Loucy (cell line): ENCODE results near the gene HMX1.

Experiments
- H2AFZ ChIP-seq: fragments of 200-600 bp; sonication (generic); 2 replicates; pipeline ENCODE4 v1.6.0; 2016; ENCODE audit warnings: antibody characterized with exemption, mild to moderate bottlenecking, low read length, moderate library complexity
- H3F3A ChIP-seq: fragments of 200-600 bp; 2 replicates; pipeline ENCODE4 v1.6.0; 2016; ENCODE audit warnings: antibody characterized with exemption, low read depth, mild to moderate bottlenecking
- H3K27me3 ChIP-seq: fragments of 200-600 bp; sonication (generic); 2 replicates; pipeline ENCODE4 v1.6.1; 2014; ENCODE audit warnings: low read length, mild to moderate bottlenecking; ENCODE audit not compliant: insufficient read depth, poor library complexity, severe bottlenecking
- H3K36me3 ChIP-seq: fragments of 200-600 bp; sonication (generic); 2 replicates; pipeline ENCODE4 v1.6.1; 2016; ENCODE audit warnings: low read length; ENCODE audit not compliant: insufficient read depth
- H3K4me1 ChIP-seq: fragments of 200-600 bp; sonication (generic); 2 replicates; pipeline ENCODE4 v1.5.1; 2014; ENCODE audit warnings: low read length, mild to moderate bottlenecking; ENCODE audit not compliant: insufficient read depth, poor library complexity, severe bottlenecking
- H3K4me2 ChIP-seq: fragments of 200-600 bp; sonication (generic); 2 replicates; pipeline ENCODE4 v1.6.0; 2014; ENCODE audit warnings: antibody characterized with exemption, low read length, low read depth, mild to moderate bottlenecking; ENCODE audit not compliant: poor library complexity, severe bottlenecking
- H3K4me3 ChIP-seq: fragments of 200-600 bp; sonication (generic); 2 replicates; pipeline ENCODE4 v1.5.1; 2014; ENCODE audit warnings: low read length, mild to moderate bottlenecking, mixed read lengths; ENCODE audit not compliant: poor library complexity, severe bottlenecking
- H3K79me2 ChIP-seq: fragments of 200-600 bp; sonication (generic); 2 replicates; pipeline ENCODE4 v1.6.1; 2014; ENCODE audit warnings: low read length; ENCODE audit not compliant: insufficient read depth
- H3K9ac ChIP-seq: fragments of 200-600 bp; sonication (generic); 2 replicates; pipeline ENCODE4 v1.6.0; 2014; ENCODE audit warnings: mild to moderate bottlenecking, low read depth, low read length, moderate library complexity; ENCODE audit not compliant: poor library complexity, severe bottlenecking
- H3K9me2 ChIP-seq: fragments of 200-600 bp; sonication (generic); replicated peaks from 2 replicates; pipeline ENCODE4 v1.6.1; 2016; ENCODE audit warnings: low read depth, low read length, mixed read lengths
- H3K9me3 ChIP-seq: fragments of 200-600 bp; sonication (generic); 2 replicates; pipeline ENCODE4 v1.6.1; 2014; ENCODE audit warnings: mild to moderate bottlenecking, antibody characterized with exemption, low read length, low read depth; ENCODE audit not compliant: insufficient read depth
- H4K20me1 ChIP-seq: fragments of 200-600 bp; sonication (generic); 2 replicates; pipeline ENCODE4 v1.6.0; 2014; ENCODE audit warnings: antibody characterized with exemption, low read length, mild to moderate bottlenecking; ENCODE audit not compliant: insufficient read depth, poor library complexity, severe bottlenecking
- CTCF ChIP-seq: fragments of 200-600 bp; sonication (generic); conservative IDR thresholded peaks from 2 replicates; pipeline ENCODE4 v1.5.1; 2014; ENCODE audit warnings: mild to moderate bottlenecking, antibody characterized with exemption, low read length
- EZH2phosphoT487 ChIP-seq: fragments of 200-600 bp; IDR thresholded peaks from 2 replicates; pipeline ENCODE4 v1.6.1; 2018; ENCODE audit warnings: antibody characterized with exemption, mild to moderate bottlenecking, moderate library complexity, borderline replicate concordance

Gene HMX1

GRCh38 chr4:8894424-8894816 is 22.8 kb upstream of the HMX1 start:
- H3K4me2 ChIP-seq = no peak overlapping the region
- no peak overlapping the region for H3K4me3 ChIP-seq
- H3K79me2 ChIP-seq = no peaks in the 10 kb centered on the region
- H3K36me3 ChIP-seq = no peaks in the 10 kb centered on the region
- H3K27me3 ChIP-seq = no peaks in the 10 kb centered on the region
- no peaks in the 10 kb centered on the region for H3K4me1 ChIP-seq
- H3F3A ChIP-seq = no peaks in the 10 kb centered on the region
- H2AFZ ChIP-seq = no peak overlapping the region
- no peak overlapping the region for H3K9ac ChIP-seq
- peaks cover 3% of the 10 kb centered on the region; the same call in 1 of the 2 replicates for H3K9me3 ChIP-seq
- no peak for TF ChIP-seq CTCF
- no peaks in the 10 kb centered on the region for H3K9me2 ChIP-seq
- no peaks in the 10 kb centered on the region for H4K20me1 ChIP-seq

GRCh38 chr4:8893624-8894423 is 22.2 kb upstream of the HMX1 start:
- Histone ChIP-seq H3K79me2 (no peaks in the 10 kb centered on the region), H2AFZ (no peak overlapping the region), H3K4me3 (no peak overlapping the region), H3K4me1 (no peaks in the 10 kb centered on the region), H3K36me3 (no peaks in the 10 kb centered on the region), H3K4me2 (no peak overlapping the region), H3K27me3 (no peaks in the 10 kb centered on the region), H3K9ac (no peak overlapping the region), H3K9me3 (peaks cover 1% of the 10 kb centered on the region; the same call in 1 of the 2 replicates), H3F3A (no peaks in the 10 kb centered on the region), H3K9me2 (no peaks in the 10 kb centered on the region), H4K20me1 (no peaks in the 10 kb centered on the region)
- TF ChIP-seq EZH2phosphoT487 (no peak), CTCF (no peak)

- H3F3A ChIP-seq = no peaks in the 10 kb centered on the region
- no peaks in the 10 kb centered on the region for H3K9me2 ChIP-seq
- no peaks in the 10 kb centered on the region for H3K79me2 ChIP-seq
- no peak overlapping the region for H2AFZ ChIP-seq
- H4K20me1 ChIP-seq = no peaks in the 10 kb centered on the region
- no peaks in the 10 kb centered on the region for H3K27me3 ChIP-seq
- no peak overlapping the region for H3K4me3 ChIP-seq
- no peaks in the 10 kb centered on the region for H3K36me3 ChIP-seq
- no peaks in the 10 kb centered on the region; the same call in 1 of the 2 replicates for H3K9me3 ChIP-seq
- no peak overlapping the region for H3K4me2 ChIP-seq
- TF ChIP-seq EZH2phosphoT487 = no peak
- no peak for TF ChIP-seq CTCF
- H3K9ac ChIP-seq = no peak overlapping the region
- H3K4me1 ChIP-seq = no peaks in the 10 kb centered on the region
These were observed 21.6 kb upstream of the HMX1 start for GRCh38 chr4:8893227-8893623.
